Jurkat, Clone E6-1 (cell line): Measurements from ENCODE around the gene ZBTB16.

Experiments
- DNase-seq: peaks from one replicate; pipeline ENCODE4 v3.0.0-alpha.2; 2011; ENCODE audit warnings: low read depth, low spot score
- H3K4me3 ChIP-seq: 2 replicates; pipeline ENCODE4 v1.5.1; 2011; ENCODE audit warnings: mild to moderate bottlenecking, low read length, control low read depth, moderate library complexity

ZBTB16 gene

DNA sequence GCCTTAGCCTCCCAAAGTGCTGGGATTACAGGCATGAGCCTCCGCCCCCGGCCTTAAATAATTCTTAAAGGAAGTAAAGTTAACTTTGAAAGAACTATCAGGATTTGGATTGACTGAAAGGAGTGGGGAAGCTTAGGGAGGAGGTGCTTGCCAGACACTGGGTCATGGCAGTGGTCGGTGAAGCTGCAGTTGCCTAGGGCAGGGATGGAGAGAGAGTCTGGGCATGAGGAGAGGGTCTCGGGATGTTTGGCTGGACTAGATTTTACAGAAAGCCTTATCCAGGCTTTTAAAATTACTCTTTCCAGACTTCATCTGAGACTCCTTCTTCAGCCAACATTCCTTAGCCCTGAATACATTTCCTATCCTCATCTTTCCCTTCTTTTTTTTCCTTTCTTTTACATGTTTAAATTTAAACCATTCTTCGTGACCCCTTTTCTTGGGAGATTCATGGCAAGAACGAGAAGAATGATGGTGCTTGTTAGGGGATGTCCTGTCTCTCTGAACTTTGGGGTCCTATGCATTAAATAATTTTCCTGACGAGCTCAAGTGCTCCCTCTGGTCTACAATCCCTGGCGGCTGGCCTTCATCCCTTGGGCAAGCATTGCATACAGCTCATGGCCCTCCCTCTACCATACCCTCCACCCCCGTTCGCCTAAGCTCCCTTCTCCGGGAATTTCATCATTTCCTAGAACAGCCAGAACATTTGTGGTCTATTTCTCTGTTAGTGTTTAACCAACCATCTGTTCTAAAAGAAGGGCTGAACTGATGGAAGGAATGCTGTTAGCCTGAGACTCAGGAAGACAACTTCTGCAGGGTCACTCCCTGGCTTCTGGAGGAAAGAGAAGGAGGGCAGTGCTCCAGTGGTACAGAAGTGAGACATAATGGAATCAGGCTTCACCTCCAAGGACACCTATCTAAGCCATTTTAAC lies 236.4 kb downstream of the ZBTB16 start, which contains the start of gene NNMT:
TSS of gene NNMT (plus strand) at position 724 of the 929 bp plus-strand sequence. CDS start at position 882, 158 bp downstream.
- no peak within 1 kb of the TSS for H3K4me3 ChIP-seq
- no peak for DNase-seq

DNA sequence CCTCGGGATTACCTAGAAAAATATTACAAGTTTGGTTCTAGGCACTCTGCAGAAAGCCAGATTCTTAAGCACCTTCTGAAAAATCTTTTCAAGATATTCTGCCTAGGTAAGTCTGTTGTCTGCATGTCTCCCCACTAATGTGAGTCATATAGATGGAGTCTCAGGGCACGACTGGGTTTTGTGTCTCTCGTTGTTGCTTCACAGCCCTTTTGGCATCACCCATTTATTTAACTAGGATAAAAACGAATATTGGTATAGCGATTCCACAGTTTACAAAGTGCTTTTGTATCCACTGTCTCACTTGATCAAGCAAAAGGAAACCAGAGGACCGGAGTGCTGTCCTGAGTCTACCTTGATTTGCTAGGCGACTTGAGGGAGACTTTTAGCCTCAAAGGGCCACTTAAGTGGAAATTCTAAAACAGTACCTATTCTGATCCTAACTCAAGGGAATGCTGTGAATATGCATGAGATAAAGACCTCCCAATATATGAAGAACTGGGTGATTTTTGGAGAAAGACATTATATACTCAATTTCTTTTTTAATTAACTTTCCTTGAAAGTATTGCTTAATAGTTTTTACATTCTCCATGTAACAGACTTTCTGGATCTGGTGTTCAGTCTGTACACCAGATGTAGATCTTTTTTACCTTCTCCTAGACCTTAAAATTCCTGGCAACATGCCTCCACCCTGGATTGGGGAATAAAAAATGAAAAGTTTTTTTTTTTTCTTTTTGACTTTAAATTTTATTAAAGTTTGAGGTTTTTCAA lies 237.3 kb downstream of the ZBTB16 start:
- H3K4me3 ChIP-seq: no peak overlapping the region
- DNase-seq: no peak

DNA sequence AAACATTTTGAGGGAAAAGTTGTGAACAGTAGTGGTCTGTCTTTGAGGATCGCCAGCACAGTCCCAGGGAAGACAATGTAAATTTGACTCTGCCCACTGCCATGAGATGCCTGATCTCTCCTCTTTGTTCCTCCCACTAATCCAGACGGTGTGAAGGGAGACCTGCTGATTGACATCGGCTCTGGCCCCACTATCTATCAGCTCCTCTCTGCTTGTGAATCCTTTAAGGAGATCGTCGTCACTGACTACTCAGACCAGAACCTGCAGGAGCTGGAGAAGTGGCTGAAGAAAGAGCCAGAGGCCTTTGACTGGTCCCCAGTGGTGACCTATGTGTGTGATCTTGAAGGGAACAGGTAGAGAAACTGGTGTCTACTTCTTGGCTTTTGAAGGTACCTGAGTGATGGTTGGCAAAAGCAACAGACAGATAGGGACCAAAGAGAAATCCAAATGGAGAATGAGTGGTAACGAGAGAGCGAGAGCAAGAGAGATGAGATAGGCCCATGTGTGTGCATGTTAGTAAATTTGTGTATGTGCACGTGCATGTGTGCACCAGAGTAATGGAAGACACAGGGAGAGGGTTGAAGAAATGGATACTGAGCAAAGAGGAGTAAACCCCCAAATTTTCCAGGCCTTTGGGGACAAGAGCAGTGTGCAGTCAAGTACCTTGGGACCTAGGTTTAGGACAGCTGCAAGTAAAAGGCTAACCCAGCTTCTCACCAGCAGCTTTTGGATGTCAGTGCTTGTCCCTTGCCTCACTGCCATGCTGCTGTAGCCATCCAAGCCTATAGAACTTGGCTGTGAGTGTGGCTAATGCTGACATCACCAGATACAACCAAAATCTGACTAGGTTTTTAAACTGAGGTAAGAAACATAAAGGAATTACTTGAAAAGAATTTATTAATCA lies 238.5 kb downstream of the ZBTB16 start:
- no peak for DNase-seq
- no peak overlapping the region for H3K4me3 ChIP-seq

DNA sequence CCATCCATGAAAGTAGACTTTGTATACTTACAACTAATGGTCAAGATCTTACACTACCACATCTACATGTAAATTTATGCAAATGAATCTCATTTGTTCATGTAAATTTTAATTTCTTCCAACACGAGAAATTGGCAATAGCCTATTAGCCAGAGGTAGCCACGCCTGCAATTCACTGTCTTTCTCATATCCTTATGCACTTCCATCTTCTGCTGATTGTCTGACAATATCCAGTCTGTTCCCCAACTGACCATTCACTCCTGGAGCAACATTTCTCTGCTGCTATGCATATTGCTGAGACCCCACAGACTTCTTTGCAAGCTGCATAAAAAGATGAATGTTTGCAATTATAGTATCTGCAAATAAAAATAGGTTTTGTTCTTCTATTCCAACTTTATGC lies 239.2 kb downstream of the ZBTB16 start:
- H3K4me3 ChIP-seq: no peak overlapping the region

More for the DNA sequence above, 239.2 kb downstream of the ZBTB16 start:
- DNase-seq: no peak
